Retinal pigment epithelial cell (primary cell): ENCODE results near the gene FCN2.

Experiments used
- DNase-seq: peaks from one replicate; pipeline ENCODE4 v3.0.0-alpha.2; 2010; ENCODE audit warnings: low read depth
- H3K4me3 ChIP-seq: 2 replicates; pipeline ENCODE4 v1.5.1; 2011; ENCODE audit warnings: mild to moderate bottlenecking, low read length, control low read depth, moderate library complexity
- CTCF ChIP-seq: conservative IDR thresholded peaks from 2 replicates; pipeline ENCODE4 v1.5.1; 2011; ENCODE audit warnings: low read depth, low read length, control low read depth, inconsistent platforms

FCN2 gene

GRCh38 chr9:134929193-134930158, 48.9 kb downstream of the FCN2 start:
- DNase-seq = no peak
- H3K4me3 ChIP-seq = no peak overlapping the region
- no peak for TF ChIP-seq CTCF

GRCh38 chr9:134930398-134930797, 49.8 kb downstream of the FCN2 start:
- DNase-seq = no peak
- H3K4me3 ChIP-seq = no peak overlapping the region
- TF ChIP-seq CTCF = no peak

- no peak for DNase-seq
- no peak overlapping the region for H3K4me3 ChIP-seq
- no peak for TF ChIP-seq CTCF
These were observed 51.6 kb downstream of the FCN2 start for GRCh38 chr9:134932171-134932570.

GRCh38 chr9:134932606-134933005, 52.0 kb downstream of the FCN2 start:
- DNase-seq = no peak
- H3K4me3 ChIP-seq = no peak overlapping the region
- no peak for TF ChIP-seq CTCF

- DNase-seq = no peak
- TF ChIP-seq CTCF = no peak
- H3K4me3 ChIP-seq = no peak overlapping the region
These were observed 52.6 kb downstream of the FCN2 start for GRCh38 chr9:134933076-134933659.

GRCh38 chr9:134935056-134935640, 54.5 kb downstream of the FCN2 start:
- H3K4me3 ChIP-seq = no peak overlapping the region
- DNase-seq = no peak
- no peak for TF ChIP-seq CTCF
